ENCODE measurements around the gene FASTK.

FASTK gene

DNA sequence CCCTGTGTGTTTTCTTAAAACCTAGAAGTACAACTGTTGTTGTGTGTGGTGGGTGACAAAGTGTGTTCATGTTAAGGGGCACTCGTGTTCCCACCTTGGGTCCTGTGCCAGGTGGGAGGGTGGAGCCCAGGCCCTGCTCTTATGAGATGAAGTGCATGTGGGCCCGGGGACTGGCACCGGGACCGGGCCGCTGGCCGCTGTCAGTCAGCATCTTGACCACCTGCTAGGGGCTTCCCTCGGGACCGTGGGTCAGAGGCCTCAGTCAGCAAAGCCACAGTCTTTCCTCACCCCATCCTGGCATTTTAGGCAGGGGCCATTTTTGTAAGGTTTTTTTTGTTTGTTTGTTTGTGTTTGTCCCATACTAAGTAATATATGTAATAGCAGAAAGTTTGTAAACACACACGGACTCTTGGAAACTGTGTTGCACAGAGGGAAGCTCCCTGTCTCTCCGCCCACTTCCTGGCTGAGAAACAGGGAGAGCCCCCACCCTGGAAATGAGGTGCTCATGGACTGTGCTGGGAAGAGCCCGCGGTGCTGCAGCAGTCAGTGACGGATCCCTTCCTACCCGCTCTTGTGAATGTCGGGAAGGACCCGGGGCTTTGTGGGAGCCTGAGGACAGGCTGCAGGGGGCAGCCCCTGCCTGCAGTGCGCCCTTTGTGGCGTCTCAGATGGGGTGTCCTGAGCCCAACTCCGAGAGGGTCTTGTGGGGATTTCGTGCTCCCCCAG, 19.0 kb upstream of the FASTK start:
- no peak for DNase-seq (ENCODE audit: low read depth)

DNA sequence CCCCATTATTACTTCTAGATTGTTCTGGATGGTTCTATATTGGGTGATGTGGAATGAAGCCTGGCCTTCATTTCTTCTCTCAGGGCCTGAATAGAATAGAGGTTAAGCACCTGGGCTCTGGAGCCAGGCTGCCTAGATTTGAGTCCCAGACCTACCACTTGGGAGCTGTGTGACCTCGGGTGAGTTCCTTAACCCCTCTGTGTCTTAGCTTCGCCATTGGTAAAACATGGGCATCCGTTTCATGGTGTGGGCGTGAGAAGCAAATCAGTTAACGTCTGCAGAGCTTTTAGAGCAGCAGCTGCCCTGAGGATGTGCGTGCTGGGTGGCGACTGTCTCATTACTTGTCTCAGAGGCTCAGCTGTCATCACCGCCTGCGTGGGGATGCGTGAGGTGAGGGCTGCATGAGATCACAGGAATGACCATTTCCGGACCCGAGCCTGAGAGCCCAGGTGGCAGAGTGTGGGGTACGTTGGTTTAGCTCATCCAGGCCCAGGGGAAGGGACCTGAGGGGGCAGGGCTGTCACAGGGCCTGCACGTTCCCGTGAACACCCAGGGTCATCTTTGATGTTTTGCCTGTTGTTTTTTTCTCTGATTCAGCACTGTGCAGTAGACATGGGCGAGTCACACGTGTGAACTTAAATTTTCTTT, 15.3 kb upstream of the FASTK start:
- no peak for DNase-seq (ENCODE audit: low read depth)

DNA sequence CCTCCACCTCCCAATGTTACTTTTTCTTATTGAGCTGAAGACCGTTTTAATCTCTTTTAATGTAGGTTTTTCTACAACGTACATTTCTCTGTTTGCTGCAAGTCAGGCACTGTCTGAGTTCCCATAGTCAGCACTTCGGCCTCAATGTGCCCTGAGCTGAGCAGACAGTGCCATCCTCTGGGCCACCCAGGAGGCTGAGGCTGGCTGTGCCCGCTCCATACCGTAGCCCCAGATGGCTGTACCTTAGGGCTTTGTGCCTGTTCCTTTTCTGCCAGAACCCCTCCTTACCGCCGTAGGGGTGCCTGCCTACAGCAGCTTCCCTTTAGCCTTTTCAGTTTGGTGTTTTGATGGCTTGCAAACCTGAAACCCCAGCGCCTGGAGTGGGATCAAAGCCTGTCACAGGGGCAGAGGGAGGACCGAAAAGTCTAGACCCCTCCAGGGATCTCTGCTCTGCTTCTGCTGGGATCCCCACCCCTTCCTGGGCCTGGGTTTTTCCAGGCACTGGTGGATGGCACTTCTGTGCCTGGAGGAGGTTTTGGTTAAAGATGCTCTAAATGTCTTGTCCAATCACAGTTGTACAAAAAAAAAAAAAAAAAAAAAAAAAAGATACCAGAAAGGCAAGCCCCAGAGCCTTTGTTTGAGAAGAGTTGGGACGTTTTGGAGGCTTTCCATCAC, 14.7 kb upstream of the FASTK start:
- no peak for DNase-seq (ENCODE audit: low read depth)

- no peak for DNase-seq (ENCODE audit: low read depth)
Measured at GRCh38 chr7:151094675-151095074, 14.1 kb upstream of the FASTK start.

GRCh38 chr7:151093748-151094147, 13.1 kb upstream of the FASTK start:
- no peak for DNase-seq (ENCODE audit: low read depth)

GRCh38 chr7:151091988-151092387, 11.4 kb upstream of the FASTK start:
- DNase-seq (ENCODE audit: low read depth), result no peak

- no peak for DNase-seq (ENCODE audit: low read depth)
Measured at GRCh38 chr7:151091431-151091830, 10.8 kb upstream of the FASTK start.

DNA sequence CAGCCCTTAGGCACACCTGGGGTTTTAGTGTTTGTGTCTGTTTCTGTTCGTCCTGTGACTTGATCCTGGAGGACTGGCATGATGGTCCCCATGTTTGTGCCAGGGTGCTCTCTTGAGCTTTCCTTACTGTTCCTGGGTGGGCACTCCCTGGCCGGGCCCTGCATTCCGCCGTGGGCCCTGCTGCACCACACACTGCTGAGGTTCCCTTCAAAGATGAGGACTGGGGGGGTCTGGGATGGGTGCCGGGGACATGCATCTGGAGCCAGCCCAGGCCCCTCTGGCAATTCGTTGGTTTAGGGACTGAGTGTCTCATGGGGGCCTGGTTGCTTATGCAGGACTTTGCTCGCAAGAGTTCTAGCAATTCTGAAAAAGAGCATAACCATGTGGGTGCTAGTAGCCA, 10.4 kb upstream of the FASTK start:
- no peak for DNase-seq (ENCODE audit: low read depth)

- DNase-seq (ENCODE audit: low read depth), result no peak
Measured at GRCh38 chr7:151089893-151090730, 9.5 kb upstream of the FASTK start.

- DNase-seq (ENCODE audit: low read depth), result no peak
Measured at GRCh38 chr7:151088856-151089699, 8.5 kb upstream of the FASTK start.

GRCh38 chr7:151088019-151088855, 7.6 kb upstream of the FASTK start:
- DNase-seq (ENCODE audit: low read depth), result no peak

DNA sequence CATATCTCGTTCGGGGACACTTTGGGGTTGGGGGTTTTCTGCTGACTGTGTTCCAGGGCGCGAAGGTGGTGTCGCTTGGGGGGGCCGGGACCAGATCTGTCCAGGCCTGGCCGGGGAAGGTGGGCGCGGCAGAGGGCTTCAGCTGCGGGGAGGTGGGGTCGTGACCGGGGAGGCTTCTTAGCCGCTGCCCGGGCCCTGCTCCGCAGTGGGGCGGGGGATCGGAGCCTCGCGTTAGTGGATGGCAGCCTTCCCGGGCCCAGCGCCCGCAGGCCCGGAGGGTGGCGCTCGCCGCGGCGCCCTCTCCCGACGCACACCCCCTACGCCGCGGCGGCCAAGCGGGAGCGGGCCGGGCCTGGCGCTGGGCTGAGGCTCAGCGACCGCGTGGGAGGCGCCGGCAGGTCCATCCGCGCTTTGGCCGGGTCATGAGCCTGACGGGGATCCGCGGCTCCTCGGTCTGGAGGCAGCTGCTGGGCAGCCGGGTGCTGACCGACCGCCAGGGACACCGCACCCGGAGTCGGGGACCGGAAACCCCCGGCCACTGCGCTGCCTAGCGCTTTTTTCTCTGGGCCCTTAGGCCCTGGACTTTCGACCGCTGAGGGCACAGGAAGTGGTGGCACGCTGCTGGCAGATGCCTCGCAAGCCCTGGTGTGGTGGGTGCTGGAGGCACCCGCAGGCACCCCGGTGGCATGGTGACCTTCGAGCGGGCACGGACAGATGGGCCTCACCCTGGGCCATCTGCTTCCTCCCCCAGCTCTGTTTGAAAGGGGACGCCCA, 6.8 kb upstream of the FASTK start:
- DNase-seq (ENCODE audit: low read depth), result no peak

DNA sequence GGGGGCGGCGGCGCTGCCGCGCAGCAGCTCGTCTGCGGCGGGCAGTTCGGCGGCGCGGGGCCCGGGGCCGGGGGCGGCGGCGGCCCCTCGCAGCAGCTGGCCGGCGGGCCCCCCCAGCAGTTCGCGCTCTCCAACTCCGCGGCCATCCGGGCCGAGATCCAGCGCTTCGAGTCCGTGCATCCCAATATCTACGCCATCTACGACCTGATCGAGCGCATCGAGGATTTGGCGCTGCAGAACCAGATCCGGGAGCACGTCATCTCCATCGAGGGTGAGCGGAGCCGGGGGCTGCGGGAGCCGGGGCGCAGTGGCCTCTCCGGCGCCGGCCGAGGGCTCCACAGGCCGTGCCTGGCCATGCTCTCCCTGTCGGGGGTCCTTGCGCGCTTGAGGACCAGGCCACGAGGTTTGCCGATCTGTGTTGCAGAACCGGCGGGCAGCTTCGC, 6.2 kb upstream of the FASTK start:
- DNase-seq (ENCODE audit: low read depth), result no peak

GRCh38 chr7:151085691-151086620, 5.3 kb upstream of the FASTK start, which contains the start of gene AGAP3:
AGAP3 (plus strand) TSS chr7:151086475; CDS start chr7:151086742, 267 bp downstream.
- no peak for DNase-seq (ENCODE audit: low read depth)

- DNase-seq (ENCODE audit: low read depth), result no peak
Measured at GRCh38 chr7:151085329-151085690, 4.7 kb upstream of the FASTK start.

GRCh38 chr7:151083824-151084160, 3.2 kb upstream of the FASTK start:
- DNase-seq (ENCODE audit: low read depth), result no peak

DNA sequence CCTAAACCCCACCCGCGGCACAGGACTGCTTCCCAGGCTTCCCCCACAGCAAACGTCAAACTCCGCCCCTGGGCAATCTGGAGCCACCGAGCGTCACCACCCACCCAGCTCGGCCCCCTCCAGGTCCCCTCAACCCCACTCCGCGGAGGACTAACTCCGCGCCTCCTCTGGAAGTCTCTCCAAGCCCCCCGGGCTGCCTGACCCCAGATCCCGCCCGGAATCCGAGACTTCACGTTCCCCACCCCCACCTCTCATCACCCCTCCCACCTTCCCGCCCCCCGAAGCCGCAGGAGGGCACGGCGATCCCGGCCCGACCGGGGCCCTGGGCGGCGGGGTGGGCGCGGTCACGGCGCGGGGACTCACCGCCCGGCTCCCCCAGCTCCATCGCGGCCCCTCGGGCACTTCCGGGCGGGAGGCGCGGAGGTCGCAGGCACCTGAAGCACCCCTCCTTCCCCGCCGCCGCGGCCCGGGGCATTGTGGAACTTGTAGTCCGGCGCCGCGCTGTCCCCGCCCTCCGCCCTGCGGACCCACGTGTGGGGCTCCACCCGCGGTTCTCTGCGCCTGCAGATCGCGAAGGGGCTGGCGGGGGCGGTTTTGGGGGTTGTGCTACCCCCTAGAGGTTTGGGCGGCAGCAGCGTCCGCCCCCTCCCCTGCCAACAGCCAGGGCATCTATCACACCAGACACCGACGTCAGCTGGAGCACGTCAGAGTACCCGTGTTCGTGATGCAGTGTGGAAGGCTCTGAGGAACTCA, 2.6 kb upstream of the FASTK start, which contains the start of gene TMUB1:
Gene TMUB1 (minus strand): TSS at position 423 of the 753 bp plus-strand sequence. CDS start 930 bp downstream, outside the sequence.
- no peak for DNase-seq (ENCODE audit: low read depth)

Measured in non-pigmented ciliary epithelial cell (primary cell).